Pancreas (tissue), 10 donors: ENCODE data around the gene NPAS1. TPM values are rescaled to one million over a fixed set of nuclear protein-coding genes. Genes with fewer than 3 reads are reported as not detected.

Experiments used
- ATAC-seq, 4 donors: fragments of 200-7000 bp; cut with Tn5 transposase; one replicate each; pipeline versions ENCODE4 v1.8.0 to v1.9.1; 2020; ENCODE audit warnings: mild to moderate bottlenecking in 4 of 4, moderate library complexity in 4 of 4
- DNase-seq, 6 donors: peaks; one replicate each; pipeline ENCODE4 v3.0.0-alpha.2; 2020
- FAIRE-seq: peaks from 2 replicates; lab custom pipeline; 2012; peaks lifted over from hg19 to GRCh38; lab: Jason Lieb, UNC
- H3K27ac ChIP-seq, 4 donors: fragments of 200-600 bp; sonication (generic); 1 replicate in 3 of 4; 2 replicates in 1 of 4; pipeline versions ENCODE4 v1.5.0 to v1.8.0; 2020
- H3K27me3 ChIP-seq, 4 donors: fragments of 200-600 bp; one replicate each; pipeline ENCODE4 v1.8.0; 2021
- H3K36me3 ChIP-seq, 3 donors: fragments of 200-600 bp; sonication (generic) in 1 of 3; one replicate each; pipeline versions ENCODE4 v1.5.0 to v1.8.0; 2020 to 2021
- H3K4me1 ChIP-seq, 3 donors: fragments of 200-600 bp; one replicate each; pipeline ENCODE4 v1.8.0; 2021
- H3K4me3 ChIP-seq, 4 donors: fragments of 200-600 bp; sonication (generic) in 2 of 4; one replicate each; pipeline versions ENCODE4 v1.5.0 to v1.8.0; 2020 to 2021
- H3K9me3 ChIP-seq, 4 donors: fragments of 200-600 bp; one replicate each; pipeline ENCODE4 v1.8.0; 2021
- CTCF ChIP-seq, 4 donors: fragments of 200-600 bp; sonication (generic) in 3 of 4; IDR thresholded peaks; one replicate each; pipeline versions ENCODE4 v1.5.0 to v1.8.0; 2021; ENCODE audit warnings: antibody characterized with exemption in 4 of 4
- WGBS, 2 donors: extraction: QIAGEN DNeasy Blood & Tissue Kit; methylation state at CpG; one replicate each; pipeline ENCODE4 v1.1.7; 2013; 5-methylcytosine and 5-hydroxymethylcytosine counted together
- intact Hi-C, 3 donors: fragments of 100-400 bp; cut with DNase I; formaldehyde crosslinking; loops; one replicate each; pipeline versions ENCODE4 v1.11.1 to v1.14.2; 2022
- polyA plus RNA-seq, 2 donors: library from polyadenylated mRNA; stranded (reverse); fragments of 200-250 nt; gene quantifications; one replicate each; pipeline ENCODE4 v1.2.3, GENCODE V29; 2013
- total RNA-seq, 6 donors: library from RNA; stranded (reverse); fragmentation: NEBNext Ultra II Directional in 4 of 6; extraction: Animal tissue kit (Norgen Biotek cat#: 25700) in 4 of 6; gene quantifications; one replicate each; pipeline versions ENCODE4 v1.2.1 to v1.2.4, GENCODE V29; 2021 to 2023
- donor health status: healthy with polysubstance abuse.
- donor health status: DM: no; HTN: no; CAD: no; lungs with moderate emphysema.
- donor health status: DM: no; HTN: no; CAD: no.
- donor health status: control.
- donor health status: control.
- donor health status: Bipolar disorder and iron deficiency.
- donor health status: DM: yes; HTN: yes; CAD: no.
- donor health status: DM: no; HTN: no; CAD: no.
- donor health status: DM: no; HTN: no; CAD: no.
- donor health status: DM: yes; HTN: yes; CAD: no.

The NPAS1 gene
- total and polyA plus RNA-seq, 8 donors: 0.12 to 0.49 (median 0.28) TPM

- ATAC-seq: no peak
- H3K36me3 ChIP-seq: no peaks in the 10 kb centered on the region
- peaks cover 0 to 7% (median 7%) of the 10 kb centered on the region in 3 donors for H3K4me1 ChIP-seq
- H3K27ac ChIP-seq: no peak overlapping the region
- no peak for TF ChIP-seq CTCF (IDR thresholded peaks at IDR 0.05)
- no peak overlapping the region for H3K4me3 ChIP-seq
- intact Hi-C loops: no loop called here
- H3K27me3 ChIP-seq: no peaks in the 10 kb centered on the region
- DNase-seq: peak in 1 of 6 donors; percentile 65
- H3K9me3 ChIP-seq: no peaks in the 10 kb centered on the region
- WGBS, 2 donors: 84 to 88% methylated on average over 15 to 17 of the region's 17 CpGs
- FAIRE-seq: no peak
Measured at GRCh38 chr19:47039239-47039874, 19.7 kb downstream of the NPAS1 start.

GRCh38 chr19:47040869-47041268, 21.2 kb downstream of the NPAS1 start:
- no peak for TF ChIP-seq CTCF (IDR thresholded peaks at IDR 0.05)
- Histone ChIP-seq H3K27me3 (no peaks in the 10 kb centered on the region), H3K4me3 (no peak overlapping the region), H3K4me1 (no peaks in the 10 kb centered on the region), H3K9me3 (no peaks in the 10 kb centered on the region), H3K36me3 (no peaks in the 10 kb centered on the region), H3K27ac (no peak overlapping the region)
- intact Hi-C loops: no loop called here
- 69 to 70% methylated on average over 6 to 8 of the region's 8 CpGs for WGBS, 2 donors
- DNase-seq (no peak), FAIRE-seq (no peak), ATAC-seq (no peak)

GRCh38 chr19:47044946-47045866, 25.6 kb downstream of the NPAS1 start:
- DNase-seq (peak in 1 of 6 donors; percentile 74), ATAC-seq (no peak), FAIRE-seq (no peak)
- WGBS, 2 donors: 95 to 97% methylated on average over 42 to 56 of the region's 56 CpGs
- Histone ChIP-seq H3K27ac (no peak overlapping the region), H3K9me3 (no peaks in the 10 kb centered on the region), H3K4me3 (no peak overlapping the region), H3K27me3 (no peaks in the 10 kb centered on the region), H3K4me1 (no peaks in the 10 kb centered on the region), H3K36me3 (no peaks in the 10 kb centered on the region)
- TF ChIP-seq CTCF (IDR thresholded peaks at IDR 0.05): no peak
- intact Hi-C loops: no loop called here

GRCh38 chr19:47045867-47046470, 26.3 kb downstream of the NPAS1 start:
- H3K36me3 ChIP-seq: no peaks in the 10 kb centered on the region
- H3K4me3 ChIP-seq: no peak overlapping the region
- no peak overlapping the region for H3K27ac ChIP-seq
- H3K4me1 ChIP-seq: no peaks in the 10 kb centered on the region
- TF ChIP-seq CTCF (IDR thresholded peaks at IDR 0.05): no peak
- no peaks in the 10 kb centered on the region for H3K9me3 ChIP-seq
- DNase-seq (peak in 1 of 6 donors; percentile 59), ATAC-seq (no peak), FAIRE-seq (no peak)
- WGBS, 2 donors: 91 to 93% methylated on average over 45 of the region's 45 CpGs
- no peaks in the 10 kb centered on the region for H3K27me3 ChIP-seq
- intact Hi-C loops: no loop called here
